ENCODE measurements around the gene OMP. TPM values are rescaled to one million over a fixed set of nuclear protein-coding genes. Genes with fewer than 3 reads are reported as not detected.
A peak's percentile ranks its signal among the peaks of the same experiment; 100 is the strongest.

OMP gene
- total RNA-seq, 1 donor from 2014 or later = not detected

DNA sequence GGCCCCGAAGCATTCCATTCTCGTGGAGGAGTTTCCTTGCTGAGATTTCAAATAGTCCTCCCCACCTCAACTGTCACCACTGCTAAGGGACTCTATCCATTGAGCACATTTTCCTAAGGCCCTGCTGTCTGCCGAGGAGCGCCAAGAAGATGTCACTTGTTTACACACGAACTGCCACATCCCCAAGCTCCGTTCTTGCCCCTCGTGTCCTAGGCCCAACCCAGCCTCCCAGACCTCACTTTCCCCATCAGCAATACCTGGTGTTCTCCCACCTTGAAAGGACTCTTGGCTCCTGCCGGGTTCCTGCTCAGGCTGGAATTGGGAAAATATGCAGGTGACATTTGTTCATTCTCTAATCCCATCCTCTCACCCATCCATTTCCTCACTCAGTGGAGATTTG is 21.4 kb downstream of the OMP start:
- peaks cover 22% of the 10 kb centered on the region for H3K4me1 Mint-ChIP-seq
- no peaks in the 10 kb centered on the region for H3K9me3 Mint-ChIP-seq
- DNase-seq (ENCODE audit: low read depth, low spot score) = no peak
- no peaks in the 10 kb centered on the region for H3K27me3 Mint-ChIP-seq (ENCODE audit: low read depth)
- peaks cover 4% of the 10 kb centered on the region for H3K36me3 Mint-ChIP-seq (ENCODE audit: low read depth)
- TF ChIP-seq, protein P1, sequence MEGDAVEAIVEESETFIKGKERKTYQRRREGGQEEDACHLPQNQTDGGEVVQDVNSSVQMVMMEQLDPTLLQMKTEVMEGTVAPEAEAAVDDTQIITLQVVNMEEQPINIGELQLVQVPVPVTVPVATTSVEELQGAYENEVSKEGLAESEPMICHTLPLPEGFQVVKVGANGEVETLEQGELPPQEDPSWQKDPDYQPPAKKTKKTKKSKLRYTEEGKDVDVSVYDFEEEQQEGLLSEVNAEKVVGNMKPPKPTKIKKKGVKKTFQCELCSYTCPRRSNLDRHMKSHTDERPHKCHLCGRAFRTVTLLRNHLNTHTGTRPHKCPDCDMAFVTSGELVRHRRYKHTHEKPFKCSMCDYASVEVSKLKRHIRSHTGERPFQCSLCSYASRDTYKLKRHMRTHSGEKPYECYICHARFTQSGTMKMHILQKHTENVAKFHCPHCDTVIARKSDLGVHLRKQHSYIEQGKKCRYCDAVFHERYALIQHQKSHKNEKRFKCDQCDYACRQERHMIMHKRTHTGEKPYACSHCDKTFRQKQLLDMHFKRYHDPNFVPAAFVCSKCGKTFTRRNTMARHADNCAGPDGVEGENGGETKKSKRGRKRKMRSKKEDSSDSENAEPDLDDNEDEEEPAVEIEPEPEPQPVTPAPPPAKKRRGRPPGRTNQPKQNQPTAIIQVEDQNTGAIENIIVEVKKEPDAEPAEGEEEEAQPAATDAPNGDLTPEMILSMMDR (conservative IDR thresholded peaks at IDR 0.05) = no peak
- peak overlapping the region; percentile 8 for H3K27ac Mint-ChIP-seq (ENCODE audit: unreplicated experiment)
- no peak overlapping the region for H3K4me3 Mint-ChIP-seq

DNA sequence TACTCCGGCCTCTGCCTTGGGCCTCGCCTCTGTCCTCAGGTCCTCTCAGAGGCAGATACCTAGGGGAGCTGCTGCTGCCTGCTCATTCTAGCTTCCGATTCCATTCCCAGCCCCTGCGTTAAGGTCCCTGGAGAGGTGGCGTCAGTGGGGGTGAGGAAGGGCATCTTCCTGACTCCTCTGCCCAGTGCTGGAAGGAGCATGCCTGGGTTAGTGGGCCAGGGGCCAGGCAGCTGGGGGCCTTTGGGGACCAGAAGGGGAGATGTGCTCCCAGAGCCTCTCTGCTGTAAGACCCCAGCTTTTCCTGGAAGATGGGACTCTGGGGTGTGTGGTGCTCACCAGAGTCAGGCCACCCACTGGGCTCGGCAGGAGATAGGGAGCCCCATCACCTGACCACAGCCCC is 21.8 kb downstream of the OMP start:
- peak overlapping the region; percentile 6 for H3K27ac Mint-ChIP-seq (ENCODE audit: unreplicated experiment)
- DNase-seq (ENCODE audit: low read depth, low spot score) = no peak

DNA sequence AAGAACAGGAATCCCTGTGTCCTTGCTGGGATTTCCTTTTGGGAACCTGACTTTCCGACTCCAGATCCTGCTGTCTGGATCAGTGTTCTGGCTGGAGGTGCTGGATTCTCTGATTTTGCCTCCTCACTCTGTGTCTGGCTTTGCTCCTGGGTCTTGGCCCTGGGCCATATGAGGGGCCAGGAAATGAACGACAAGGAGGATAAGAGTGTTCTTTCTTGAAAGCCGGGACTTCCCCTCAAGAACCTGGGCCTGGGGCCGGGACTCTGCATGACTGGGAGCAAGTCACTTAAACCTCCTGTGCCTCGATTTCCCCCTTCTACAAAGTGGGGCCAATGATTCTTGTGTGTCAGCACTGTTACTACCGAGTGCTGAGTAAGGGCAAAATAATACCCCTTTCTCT is 22.6 kb downstream of the OMP start:
- Mint-ChIP-seq H3K36me3 (ENCODE audit: low read depth) (peaks cover 4% of the 10 kb centered on the region), H3K27ac (ENCODE audit: unreplicated experiment) (no peak overlapping the region), H3K9me3 (no peaks in the 10 kb centered on the region), H3K27me3 (ENCODE audit: low read depth) (no peaks in the 10 kb centered on the region), H3K4me3 (no peak overlapping the region), H3K4me1 (peaks cover 29% of the 10 kb centered on the region)
- TF ChIP-seq, protein P1 (conservative IDR thresholded peaks at IDR 0.05) = no peak
- no peak for DNase-seq (ENCODE audit: low read depth, low spot score)

More for the DNA sequence above, 21.8 kb downstream of the OMP start:
- no peaks in the 10 kb centered on the region for H3K27me3 Mint-ChIP-seq (ENCODE audit: low read depth)
- peaks cover 4% of the 10 kb centered on the region for H3K36me3 Mint-ChIP-seq (ENCODE audit: low read depth)
- peaks cover 25% of the 10 kb centered on the region for H3K4me1 Mint-ChIP-seq
- H3K4me3 Mint-ChIP-seq = no peak overlapping the region
- TF ChIP-seq, protein P1 (conservative IDR thresholded peaks at IDR 0.05) = no peak
- no peaks in the 10 kb centered on the region for H3K9me3 Mint-ChIP-seq

DNA sequence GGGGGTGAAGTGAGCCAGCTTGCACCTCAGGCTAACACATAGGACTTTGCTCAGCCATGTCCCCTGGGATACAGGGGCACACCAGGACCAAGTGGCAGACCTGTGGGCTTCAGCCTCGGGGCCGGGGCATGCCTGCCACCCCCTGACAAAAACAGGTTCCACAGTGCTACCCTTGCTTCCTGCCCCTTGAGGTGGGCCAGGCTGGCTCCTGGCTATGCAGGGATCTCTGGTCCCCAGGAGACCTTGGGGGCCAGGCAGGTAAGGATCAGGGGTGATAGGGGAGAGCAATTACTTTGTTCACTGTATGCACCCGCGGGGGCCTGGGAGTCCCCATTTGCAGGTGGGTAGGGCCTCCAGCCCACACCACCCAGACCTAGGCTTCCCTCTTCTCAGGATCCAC is 23.1 kb downstream of the OMP start:
- peaks cover 3% of the 10 kb centered on the region for H3K36me3 Mint-ChIP-seq (ENCODE audit: low read depth)
- DNase-seq (ENCODE audit: low read depth, low spot score) = no peak
- H3K9me3 Mint-ChIP-seq = no peaks in the 10 kb centered on the region
- H3K27ac Mint-ChIP-seq (ENCODE audit: unreplicated experiment) = no peak overlapping the region
- no peak overlapping the region for H3K4me3 Mint-ChIP-seq
- TF ChIP-seq, protein P1 (conservative IDR thresholded peaks at IDR 0.05) = no peak
- H3K27me3 Mint-ChIP-seq (ENCODE audit: low read depth) = no peaks in the 10 kb centered on the region
- H3K4me1 Mint-ChIP-seq = peaks cover 29% of the 10 kb centered on the region

DNA sequence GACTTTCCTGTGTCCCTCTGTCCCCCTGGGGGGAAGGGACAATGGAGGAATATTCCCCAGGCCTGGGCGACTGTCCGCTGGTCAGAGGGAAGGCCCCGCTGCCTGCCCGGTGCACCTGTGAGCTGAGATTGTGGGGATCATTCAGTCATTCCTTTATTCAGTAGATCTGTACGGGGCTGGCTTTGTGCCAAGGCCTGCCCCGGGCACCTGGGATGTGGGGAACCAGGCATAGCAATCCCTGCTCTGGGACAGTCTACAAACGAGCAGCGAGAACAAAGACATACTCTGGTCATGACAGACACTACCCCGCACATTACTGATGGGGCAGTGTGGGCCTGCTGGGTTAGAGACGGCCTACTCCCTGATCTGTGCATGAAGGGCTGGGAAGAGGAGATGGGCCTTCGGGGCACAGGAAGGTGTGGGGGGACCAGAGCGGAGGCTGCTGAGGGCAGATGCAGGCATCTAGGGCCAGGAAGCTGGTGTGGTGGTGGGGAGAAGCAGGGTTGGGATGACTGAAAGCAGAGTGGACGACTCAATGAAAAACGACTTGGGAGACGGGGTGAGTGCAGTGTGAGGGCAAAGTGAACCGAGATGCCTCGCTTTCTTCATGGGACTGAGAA is 23.6 kb downstream of the OMP start:
- Mint-ChIP-seq H3K36me3 (ENCODE audit: low read depth) (no peaks in the 10 kb centered on the region), H3K4me3 (peak overlapping the region; percentile 35), H3K27ac (ENCODE audit: unreplicated experiment) (no peak overlapping the region), H3K9me3 (no peaks in the 10 kb centered on the region), H3K4me1 (peaks cover 31% of the 10 kb centered on the region), H3K27me3 (ENCODE audit: low read depth) (no peaks in the 10 kb centered on the region)
- DNase-seq (ENCODE audit: low read depth, low spot score) = no peak
- TF ChIP-seq, protein P1 (conservative IDR thresholded peaks at IDR 0.05) = no peak
